WI38 (cell line): Measurements from ENCODE around the gene RNU5D-1.

Source experiments
- H3K4me3 ChIP-seq: 2 replicates; pipeline ENCODE4 v1.5.1; 2011; ENCODE audit warnings: low read depth, mild to moderate bottlenecking, control low read depth, low read length
- CTCF ChIP-seq: IDR thresholded peaks from 2 replicates; pipeline ENCODE4 v1.5.1; 2012; ENCODE audit warnings: low read depth, mild to moderate bottlenecking, control low read depth, low read length

Gene RNU5D-1

GRCh38 chr1:44724955-44725698 lies 5.8 kb downstream of the RNU5D-1 start:
- H3K4me3 ChIP-seq, result no peak overlapping the region
- TF ChIP-seq CTCF, result no peak

- H3K4me3 ChIP-seq, result no peak overlapping the region
- no peak for TF ChIP-seq CTCF
Observed at GRCh38 chr1:44724296-44724954, 6.5 kb downstream of the RNU5D-1 start.

- no peak for TF ChIP-seq CTCF
- H3K4me3 ChIP-seq, result no peak overlapping the region
Observed at GRCh38 chr1:44723496-44724295, 7.3 kb downstream of the RNU5D-1 start.

- no peak for TF ChIP-seq CTCF
- H3K4me3 ChIP-seq, result no peak overlapping the region
Observed at GRCh38 chr1:44723064-44723463, 7.9 kb downstream of the RNU5D-1 start.

GRCh38 chr1:44721485-44722361 lies 9.2 kb downstream of the RNU5D-1 start:
- TF ChIP-seq CTCF, result no peak
- H3K4me3 ChIP-seq, result no peak overlapping the region

- no peak overlapping the region for H3K4me3 ChIP-seq
- TF ChIP-seq CTCF, result no peak
Observed at GRCh38 chr1:44720281-44720680, 10.7 kb downstream of the RNU5D-1 start.
